ENCODE results near the gene DLGAP4.
"Not testable (repeated sequence)": the region's sequence is repeated elsewhere in the genome, so short reads cannot be mapped to it uniquely, and the experiment has no call there.

The DLGAP4 gene

GRCh38 chr20:36543184-36544133 is 237.3 kb downstream of the DLGAP4 start:
- no peak for DNase-seq

GRCh38 chr20:36544134-36545018 is 238.2 kb downstream of the DLGAP4 start:
- DNase-seq: no peak

- DNase-seq: no peak
These were observed 240.1 kb downstream of the DLGAP4 start for GRCh38 chr20:36546111-36546736.

- no peak for DNase-seq
These were observed 241.3 kb downstream of the DLGAP4 start for GRCh38 chr20:36547186-36548005.

GRCh38 chr20:36548006-36548315 is 241.8 kb downstream of the DLGAP4 start:
- DNase-seq: no peak

- DNase-seq: no peak
These were observed 242.8 kb downstream of the DLGAP4 start for GRCh38 chr20:36548704-36549627.

- no peak for DNase-seq
These were observed 243.4 kb downstream of the DLGAP4 start for GRCh38 chr20:36549628-36549941.

- DNase-seq: no peak
These were observed 244.0 kb downstream of the DLGAP4 start for GRCh38 chr20:36549942-36550789.

GRCh38 chr20:36550790-36551299 is 244.7 kb downstream of the DLGAP4 start:
- DNase-seq: no peak

GRCh38 chr20:36555248-36555647 is 249.1 kb downstream of the DLGAP4 start:
- DNase-seq: no peak

GRCh38 chr20:36562724-36563123 is 256.6 kb downstream of the DLGAP4 start:
- peak; percentile 27 for DNase-seq

GRCh38 chr20:36563374-36563773 is 257.2 kb downstream of the DLGAP4 start:
- DNase-seq: no peak

GRCh38 chr20:36564078-36564725 is 258.1 kb downstream of the DLGAP4 start:
- DNase-seq: not testable (repeated sequence)

GRCh38 chr20:36564726-36565121 is 258.6 kb downstream of the DLGAP4 start:
- DNase-seq: not testable (repeated sequence)

- DNase-seq: no peak
These were observed 259.4 kb downstream of the DLGAP4 start for GRCh38 chr20:36565520-36565919.

GRCh38 chr20:36569847-36570429 is 263.8 kb downstream of the DLGAP4 start:
- DNase-seq: peak; percentile 10

GRCh38 chr20:36571564-36572504 is 265.7 kb downstream of the DLGAP4 start:
- no peak for DNase-seq

GRCh38 chr20:36572701-36573102 is 266.6 kb downstream of the DLGAP4 start:
- DNase-seq: no peak
